Adrenal gland (tissue), 5 donors: ENCODE results near the gene DNAH3.

ENCODE experiments used
- CTCF ChIP-seq, 6 experiments: fragments of 450-650 bp in 4 of 6; fragments of 200-600 bp in 2 of 6; sonication (generic) in 1 of 6; IDR thresholded peaks; 1 replicate in 5 of 6; 2 replicates in 1 of 6; pipeline versions ENCODE4 v1.5.1 to v1.8.0; 2016 to 2021; ENCODE audit warnings: antibody characterized with exemption in 6 of 6, mild to moderate bottlenecking in 2 of 6, moderate library complexity in 1 of 6
- POLR2A ChIP-seq, 2 donors: fragments of 450-650 bp; IDR thresholded peaks; one replicate each; pipeline ENCODE4 v1.6.1; 2017; ENCODE audit warnings: antibody characterized with exemption in 2 of 2, mild to moderate bottlenecking in 2 of 2, moderate library complexity in 1 of 2
- donor health status: DM: no; HTN: no; CAD: no.

GRCh38 chr16:20960899-20961298 is 189.7 kb downstream of the DNAH3 start:
- TF ChIP-seq CTCF (IDR thresholded peaks at IDR 0.05), result no peak
- no peak for TF ChIP-seq POLR2A (IDR thresholded peaks at IDR 0.05)
